Epidermal melanocyte (primary cell): ENCODE results near the gene BEST1.
"Not testable (repeated sequence)": the region's sequence is repeated elsewhere in the genome, so short reads cannot be mapped to it uniquely, and the experiment has no call there.

ENCODE experiments used
- DNase-seq: peaks from one replicate; pipeline ENCODE4 v3.0.0; 2011; ENCODE audit warnings: low spot score; ENCODE audit not compliant: insufficient read length

BEST1 gene

DNA sequence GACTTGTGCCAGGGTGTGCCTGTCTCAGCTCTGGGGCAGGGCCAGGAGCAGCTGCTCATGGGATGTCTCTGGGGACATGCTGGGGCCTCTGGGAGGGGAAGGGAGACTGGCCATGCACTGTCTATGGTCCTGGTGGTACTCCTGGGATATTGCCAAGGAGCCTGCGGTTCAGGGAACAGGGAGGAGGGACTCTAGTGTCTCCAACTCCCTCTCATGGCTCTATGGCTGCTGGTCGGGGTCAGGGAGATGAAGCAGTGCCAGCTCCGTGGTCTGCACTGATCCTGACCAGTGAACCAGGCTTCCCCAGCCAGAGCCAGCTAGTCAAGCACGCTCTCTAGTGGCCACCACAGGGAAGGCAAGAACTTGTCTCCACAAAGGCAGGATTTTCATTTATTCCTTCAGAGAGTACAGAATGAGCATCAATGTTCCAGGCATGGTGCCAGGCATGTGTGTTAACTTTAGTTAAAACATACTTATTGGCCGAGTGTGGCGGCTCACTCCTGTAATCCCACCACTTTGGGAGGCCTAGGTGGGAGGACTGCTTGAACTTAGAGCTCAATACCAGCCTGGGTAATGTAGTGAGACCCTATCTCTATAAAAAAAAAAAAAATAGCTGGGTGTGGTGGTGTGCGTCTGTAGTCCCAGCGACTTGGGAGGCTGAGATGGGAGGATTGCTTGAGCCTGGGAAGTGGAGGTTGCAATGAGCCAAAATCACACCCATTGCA lies 2.5 kb upstream of the BEST1 start:
- peak; percentile 86 for DNase-seq

DNA sequence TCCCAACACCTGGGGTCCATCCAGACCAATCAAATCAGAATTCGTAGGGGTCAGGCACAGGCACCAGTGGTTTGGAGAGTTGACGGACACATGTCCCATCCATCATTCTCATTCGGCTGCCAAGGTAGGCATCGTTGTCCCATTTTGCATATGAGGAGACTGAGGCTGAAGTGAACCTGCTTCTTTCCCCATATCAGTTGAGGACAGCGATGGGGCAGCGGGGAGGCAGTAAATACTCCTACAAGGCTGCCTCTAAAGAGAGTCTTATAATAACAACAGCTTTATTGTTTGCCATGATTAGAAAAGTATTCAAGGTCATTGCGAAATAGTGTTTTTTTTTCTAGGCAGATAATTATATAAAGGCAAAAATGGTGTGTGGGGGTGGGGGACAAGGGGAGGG lies 1.6 kb upstream of the BEST1 start:
- DNase-seq: no peak

DNA sequence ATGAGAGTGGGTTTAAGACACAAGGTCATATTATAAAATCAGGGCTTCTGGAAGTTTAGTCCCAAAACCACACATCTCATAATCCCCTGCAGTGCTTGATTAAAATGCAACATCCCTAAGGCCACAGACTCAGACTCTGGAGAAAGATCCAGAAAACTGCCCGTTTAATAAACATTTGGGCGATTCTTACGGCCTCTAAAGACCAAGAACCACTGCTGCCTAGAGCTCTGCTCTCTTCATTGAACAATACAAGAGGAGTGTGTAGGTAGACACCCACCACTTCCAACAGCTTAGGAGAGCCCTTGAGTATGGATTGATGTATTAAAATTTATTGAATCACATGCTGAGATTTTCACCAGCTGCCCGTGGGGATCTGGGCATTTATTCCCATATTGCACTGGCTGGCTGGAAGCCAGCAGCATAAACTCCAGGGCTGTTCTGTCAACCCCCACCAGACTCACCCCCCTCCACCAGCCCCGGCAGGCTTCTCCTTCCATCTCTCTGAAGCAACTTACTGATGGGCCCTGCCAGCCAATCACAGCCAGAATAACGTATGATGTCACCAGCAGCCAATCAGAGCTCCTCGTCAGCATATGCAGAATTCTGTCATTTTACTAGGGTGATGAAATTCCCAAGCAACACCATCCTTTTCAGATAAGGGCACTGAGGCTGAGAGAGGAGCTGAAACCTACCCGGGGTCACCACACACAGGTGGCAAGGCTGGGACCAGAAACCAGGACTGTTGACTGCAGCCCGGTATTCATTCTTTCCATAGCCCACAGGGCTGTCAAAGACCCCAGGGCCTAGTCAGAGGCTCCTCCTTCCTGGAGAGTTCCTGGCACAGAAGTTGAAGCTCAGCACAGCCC lies 749 bp upstream of the BEST1 start:
- peak; percentile 97 for DNase-seq

DNA sequence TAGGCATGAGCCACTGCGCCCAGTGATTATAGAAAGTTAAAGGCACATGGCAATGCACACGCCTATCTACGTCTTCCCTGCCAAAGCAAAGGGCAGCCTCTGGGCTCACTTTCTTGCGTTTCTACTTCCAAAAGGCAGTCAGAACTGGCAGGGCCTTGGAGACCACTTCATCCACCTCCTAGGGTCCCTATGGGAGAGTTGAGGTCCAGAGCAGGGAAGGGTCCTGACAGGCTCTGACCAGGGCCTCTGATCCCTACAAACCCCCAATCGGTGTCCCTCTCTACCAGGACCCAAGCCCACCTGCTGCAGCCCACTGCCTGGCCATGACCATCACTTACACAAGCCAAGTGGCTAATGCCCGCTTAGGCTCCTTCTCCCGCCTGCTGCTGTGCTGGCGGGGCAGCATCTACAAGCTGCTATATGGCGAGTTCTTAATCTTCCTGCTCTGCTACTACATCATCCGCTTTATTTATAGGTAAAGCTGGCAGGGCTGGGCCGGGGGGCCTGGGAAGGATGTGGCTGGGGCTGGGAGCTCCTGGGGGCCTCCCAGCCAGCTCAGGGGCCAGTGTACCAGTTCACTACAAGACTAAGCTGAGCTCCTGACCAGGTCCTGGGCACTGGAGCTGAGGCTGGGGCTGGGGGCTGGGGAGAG lies 1.5 kb downstream of the BEST1 start:
- DNase-seq: no peak

DNA sequence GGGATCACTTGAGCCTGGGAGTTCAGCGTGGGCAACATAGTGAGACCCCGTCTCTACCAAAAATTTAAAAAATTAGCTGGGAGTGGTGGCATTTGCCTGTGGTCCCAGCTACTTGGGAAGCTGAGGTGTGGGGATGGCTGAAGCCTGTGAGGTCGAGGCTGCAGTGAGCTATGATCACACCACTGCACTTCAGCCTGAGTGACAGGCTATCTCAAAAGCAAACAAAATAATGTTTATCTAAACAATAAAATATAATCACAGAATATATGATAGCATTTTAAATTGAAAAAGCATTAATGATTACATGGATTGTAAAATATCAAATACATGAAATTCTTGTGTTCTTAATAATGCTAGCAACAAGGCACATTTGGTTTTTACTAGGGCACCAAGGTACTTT lies 2.7 kb downstream of the BEST1 start:
- no peak for DNase-seq

DNA sequence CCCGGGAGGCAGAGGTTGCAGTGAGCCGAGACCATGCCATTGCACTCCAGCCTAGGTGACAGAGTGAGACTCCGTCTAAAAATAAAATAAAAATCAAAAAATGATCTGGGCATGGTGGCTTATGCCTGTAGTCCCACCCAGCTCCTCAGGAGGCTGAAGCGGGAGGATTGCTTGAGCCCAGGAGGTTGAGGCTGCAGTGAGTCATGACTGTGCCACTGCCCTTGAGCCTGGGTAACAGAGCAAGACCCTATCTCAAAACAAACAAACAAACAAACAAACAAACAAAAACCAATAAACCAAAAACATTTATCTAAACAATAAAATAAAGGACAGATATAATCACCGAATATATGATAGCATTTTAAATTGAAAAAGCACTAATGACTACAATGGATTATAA lies 3.5 kb downstream of the BEST1 start:
- DNase-seq: not testable (repeated sequence)

DNA sequence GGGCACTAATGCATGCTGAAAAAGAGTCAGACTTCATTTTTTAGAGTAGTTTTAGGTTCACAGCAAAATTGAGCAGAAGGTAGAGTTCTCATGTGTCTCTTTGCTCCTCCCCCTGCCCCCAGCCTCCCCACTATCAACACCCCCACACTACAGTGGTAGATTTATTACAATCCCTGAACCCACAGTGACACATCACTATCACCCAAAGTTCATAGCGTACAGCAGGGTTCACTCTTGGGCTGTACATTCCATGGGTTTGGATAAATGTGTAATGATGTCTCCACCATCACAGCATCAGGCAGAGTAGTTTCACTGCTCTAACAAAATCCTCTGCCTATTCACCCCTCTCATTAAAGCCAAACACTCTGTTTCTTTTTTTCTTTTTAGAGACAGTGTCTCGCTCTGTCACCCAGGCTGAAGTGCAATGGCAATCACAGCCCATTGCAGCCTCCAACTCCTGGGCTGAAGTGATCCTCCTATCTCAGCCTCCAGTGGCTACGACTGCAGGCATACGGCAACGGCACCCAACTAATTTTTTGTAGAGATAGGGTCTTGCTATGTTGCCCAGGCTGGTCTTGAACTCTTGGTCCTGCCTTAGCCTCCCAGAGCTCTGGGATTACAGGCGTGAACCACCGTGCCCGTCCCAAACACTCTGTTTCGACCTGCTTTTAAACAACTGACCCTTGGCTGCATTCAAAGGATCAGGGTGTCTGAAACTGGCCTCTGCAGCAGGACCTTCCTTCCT lies 4.1 kb downstream of the BEST1 start:
- DNase-seq: no peak

DNA sequence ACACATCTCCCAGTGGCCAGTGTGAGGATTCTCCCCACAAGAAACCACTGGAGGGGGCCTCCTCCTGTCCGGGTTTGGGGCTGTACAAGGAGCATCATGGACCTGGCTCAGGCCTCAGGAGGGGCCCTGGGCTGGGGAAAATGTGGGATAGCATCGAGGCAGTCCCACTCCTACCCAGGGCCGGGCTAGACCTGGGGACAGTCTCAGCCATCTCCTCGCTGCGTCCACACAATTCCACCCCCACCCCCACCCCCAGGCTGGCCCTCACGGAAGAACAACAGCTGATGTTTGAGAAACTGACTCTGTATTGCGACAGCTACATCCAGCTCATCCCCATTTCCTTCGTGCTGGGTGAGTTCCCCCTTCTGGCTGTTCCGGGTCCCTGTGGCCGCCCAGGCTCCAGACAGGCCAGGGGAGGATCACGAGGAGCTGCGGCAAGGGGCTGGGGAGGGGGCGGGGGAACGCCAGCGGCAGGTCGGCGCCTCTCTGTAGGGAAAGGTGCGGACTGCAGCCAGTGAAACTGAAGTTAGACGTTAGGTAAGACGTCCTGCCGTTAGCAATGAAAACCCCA lies 4.8 kb downstream of the BEST1 start:
- peak; percentile 73 for DNase-seq

DNA sequence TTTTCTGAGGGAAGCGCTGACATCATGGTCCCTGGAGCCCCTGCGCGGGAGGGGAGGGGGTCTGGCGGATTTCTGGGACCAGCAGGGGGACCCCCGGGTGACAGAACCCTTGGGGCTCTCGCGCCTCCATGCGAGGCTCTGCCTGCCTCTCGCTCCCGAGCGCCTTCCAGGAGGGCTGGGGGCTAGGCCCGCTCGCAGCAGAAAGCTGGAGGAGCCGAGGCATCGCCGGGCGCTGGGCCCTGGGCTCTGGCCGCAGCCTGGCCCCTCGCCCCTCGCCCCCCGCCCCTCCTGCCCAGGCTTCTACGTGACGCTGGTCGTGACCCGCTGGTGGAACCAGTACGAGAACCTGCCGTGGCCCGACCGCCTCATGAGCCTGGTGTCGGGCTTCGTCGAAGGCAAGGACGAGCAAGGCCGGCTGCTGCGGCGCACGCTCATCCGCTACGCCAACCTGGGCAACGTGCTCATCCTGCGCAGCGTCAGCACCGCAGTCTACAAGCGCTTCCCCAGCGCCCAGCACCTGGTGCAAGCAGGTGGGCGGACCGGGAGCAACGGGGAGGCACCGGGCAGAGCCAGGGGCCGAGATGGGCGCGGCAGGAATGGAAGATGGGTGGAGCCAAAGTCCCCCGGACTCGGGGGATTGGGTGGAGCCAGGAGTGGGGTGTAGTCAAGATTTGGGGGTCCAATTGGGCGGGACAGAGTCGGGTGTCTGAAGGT lies 5.4 kb downstream of the BEST1 start:
- DNase-seq: no peak

DNA sequence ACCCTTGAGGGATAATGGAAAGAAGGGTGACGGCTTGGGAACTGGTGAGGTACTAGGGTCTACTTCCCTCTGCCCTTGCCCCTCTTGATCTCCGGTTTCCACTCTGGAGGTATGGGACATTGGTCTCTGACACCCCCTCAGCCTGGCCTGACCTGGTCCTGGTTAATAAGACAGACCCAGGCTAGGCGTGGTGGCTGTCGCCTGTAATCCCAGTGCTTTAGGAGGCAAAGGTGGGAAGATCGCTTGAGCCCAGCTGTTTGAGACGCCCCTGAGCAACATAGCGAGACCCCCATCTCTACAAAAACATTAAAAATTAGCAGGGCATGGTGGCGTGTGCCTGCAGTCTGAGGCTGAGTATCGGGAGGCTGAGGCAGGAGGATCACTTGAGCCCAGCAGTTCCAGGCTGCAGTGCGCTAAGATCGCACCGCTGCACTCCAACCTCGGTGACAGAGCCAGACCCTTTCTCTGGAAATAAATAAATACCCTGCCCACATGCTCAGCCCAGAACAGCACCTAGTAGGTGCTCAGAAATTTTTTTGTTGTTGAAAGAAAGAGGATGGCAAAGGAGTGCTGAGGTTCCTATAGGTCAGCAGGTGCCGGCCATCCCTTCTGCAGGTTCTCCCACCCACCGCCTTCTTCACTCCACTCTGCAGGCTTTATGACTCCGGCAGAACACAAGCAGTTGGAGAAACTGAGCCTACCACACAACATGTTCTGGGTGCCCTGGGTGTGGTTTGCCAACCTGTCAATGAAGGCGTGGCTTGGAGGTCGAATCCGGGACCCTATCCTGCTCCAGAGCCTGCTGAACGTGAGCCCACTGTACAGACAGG lies 6.3 kb downstream of the BEST1 start:
- no peak for DNase-seq

DNA sequence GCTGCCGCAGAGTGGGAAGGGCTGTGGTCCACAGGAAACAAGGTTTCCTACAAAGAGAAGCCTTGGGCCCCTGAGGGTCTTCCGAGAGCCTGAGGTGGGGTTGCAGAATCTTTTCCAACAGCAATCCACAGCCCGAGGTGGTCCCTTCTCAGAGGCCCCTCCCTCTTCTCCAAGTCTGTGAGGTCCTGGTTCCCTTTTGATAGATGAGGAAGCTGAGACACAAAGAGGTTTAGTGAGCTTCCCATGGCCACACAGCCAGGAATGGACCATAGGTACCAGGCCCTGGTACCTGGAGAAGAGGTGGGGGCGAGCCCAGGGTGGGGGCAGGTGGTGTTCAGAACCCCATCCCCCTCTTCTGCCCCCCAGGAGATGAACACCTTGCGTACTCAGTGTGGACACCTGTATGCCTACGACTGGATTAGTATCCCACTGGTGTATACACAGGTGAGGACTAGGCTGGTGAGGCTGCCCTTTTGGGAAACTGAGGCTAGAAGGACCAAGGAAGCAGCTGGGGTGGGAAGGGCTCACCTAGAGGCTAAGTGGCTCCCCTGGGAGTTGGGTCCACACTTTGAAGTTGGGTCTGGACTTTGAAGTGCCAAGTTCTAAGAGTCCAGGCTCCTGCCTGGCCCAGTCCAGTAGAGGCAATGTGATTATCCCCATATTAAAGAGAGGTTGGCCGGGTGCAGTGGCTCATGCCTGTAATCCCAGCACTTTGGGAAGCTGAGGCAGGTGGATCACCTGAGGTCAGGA lies 7.0 kb downstream of the BEST1 start:
- no peak for DNase-seq

DNA sequence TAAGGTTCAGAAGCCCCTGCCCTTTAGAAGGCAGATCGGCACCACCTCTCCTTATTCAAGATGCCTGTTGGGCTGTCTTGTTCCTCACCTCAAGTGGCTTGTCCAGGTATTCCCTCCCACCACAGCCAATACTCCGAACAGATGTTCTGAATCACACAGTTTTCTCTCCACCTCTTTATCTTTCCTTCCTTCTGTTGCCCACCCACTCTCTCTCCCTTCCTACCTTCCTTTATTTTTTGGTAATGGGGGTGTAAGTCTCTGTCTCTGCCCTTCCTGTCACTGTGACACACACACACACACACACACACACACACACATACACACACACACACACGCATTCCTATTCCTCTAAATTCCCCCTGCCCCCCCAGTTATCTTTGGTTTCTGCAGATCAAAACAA lies 8.4 kb downstream of the BEST1 start:
- no peak for DNase-seq

DNA sequence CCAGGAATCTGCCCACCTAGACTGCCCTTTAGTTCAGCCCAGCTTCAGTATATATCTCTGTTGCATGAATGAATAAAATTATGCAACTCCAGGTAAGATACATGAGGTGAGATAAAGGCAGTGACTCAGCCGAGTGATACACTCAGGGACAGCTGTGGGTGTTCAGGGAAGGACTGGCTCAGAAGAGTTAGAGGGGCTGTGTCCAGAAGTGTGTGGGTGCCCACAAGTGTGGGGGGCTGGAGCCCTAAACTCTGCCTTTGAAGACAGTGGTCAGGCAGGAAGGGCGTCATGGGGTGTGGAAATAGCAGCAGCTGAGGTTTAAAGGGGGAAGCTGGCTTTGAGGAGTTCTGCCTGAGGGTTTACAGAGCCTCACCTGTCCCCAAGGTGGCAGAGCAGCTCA lies 9.0 kb downstream of the BEST1 start:
- DNase-seq: no peak

DNA sequence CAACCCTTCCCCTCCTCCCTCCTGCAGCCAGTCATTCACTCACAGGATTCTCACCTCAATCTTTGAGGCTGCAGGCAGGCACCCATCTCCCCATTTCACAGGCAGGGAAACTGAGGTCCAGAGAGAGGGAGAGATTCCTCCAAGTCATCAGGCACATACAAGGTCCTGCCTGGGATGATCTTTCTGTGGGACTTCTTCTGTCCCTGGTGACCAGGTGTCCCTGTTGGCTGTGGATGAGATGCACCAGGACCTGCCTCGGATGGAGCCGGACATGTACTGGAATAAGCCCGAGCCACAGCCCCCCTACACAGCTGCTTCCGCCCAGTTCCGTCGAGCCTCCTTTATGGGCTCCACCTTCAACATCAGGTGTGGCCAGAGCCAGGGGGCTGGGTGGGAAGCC lies 9.5 kb downstream of the BEST1 start:
- no peak for DNase-seq

DNA sequence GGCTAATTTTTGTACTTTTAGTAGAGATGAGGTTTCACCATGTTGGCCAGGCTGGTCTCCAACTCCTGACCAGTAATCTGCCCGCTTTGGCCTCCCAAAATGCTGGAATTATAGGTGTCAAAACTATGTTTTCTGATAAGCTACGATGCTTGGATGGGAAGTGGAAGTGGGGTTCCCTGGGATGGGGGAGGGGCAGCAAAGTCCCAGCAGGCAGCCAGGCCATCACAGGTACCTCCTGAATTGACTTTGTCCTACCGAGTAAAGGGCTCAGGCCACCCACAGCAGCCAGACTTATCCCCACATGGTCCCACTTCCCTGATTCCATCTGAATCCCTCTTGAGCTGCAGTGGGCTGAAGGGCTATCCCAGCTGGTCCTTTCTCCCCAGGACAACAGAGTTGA lies 10.4 kb downstream of the BEST1 start:
- DNase-seq: no peak

DNA sequence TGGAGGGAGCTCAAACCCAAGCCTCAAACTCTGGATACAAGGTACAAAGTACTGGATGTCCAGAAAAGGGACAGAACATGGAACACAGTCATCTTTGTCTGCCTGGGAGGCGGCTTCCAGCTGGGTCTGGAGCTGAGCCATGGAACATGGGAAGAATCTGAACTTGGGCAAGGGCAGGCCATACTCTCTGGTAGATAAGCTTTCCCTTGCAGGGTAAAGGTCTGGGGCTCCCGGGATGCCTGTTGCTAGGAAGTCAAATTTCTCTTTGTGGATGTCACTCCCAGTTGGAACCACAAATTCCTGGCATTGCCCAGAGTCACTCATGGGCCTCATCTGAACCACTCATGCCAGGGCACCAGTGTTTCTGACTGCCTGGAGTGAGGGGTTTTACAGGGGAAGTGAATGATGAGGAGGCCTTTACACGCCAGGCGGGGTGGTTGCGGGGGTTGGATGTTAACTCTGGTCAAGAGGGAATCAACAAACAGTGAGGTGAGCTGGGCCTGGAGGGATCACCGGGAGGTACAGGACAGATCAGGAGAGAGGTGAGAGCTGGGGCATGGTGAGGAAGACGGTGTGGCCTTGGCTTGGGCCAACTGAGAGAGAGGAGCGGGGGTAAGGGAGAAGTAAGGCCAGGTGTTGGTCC lies 11.5 kb downstream of the BEST1 start:
- peak; percentile 65 for DNase-seq

DNA sequence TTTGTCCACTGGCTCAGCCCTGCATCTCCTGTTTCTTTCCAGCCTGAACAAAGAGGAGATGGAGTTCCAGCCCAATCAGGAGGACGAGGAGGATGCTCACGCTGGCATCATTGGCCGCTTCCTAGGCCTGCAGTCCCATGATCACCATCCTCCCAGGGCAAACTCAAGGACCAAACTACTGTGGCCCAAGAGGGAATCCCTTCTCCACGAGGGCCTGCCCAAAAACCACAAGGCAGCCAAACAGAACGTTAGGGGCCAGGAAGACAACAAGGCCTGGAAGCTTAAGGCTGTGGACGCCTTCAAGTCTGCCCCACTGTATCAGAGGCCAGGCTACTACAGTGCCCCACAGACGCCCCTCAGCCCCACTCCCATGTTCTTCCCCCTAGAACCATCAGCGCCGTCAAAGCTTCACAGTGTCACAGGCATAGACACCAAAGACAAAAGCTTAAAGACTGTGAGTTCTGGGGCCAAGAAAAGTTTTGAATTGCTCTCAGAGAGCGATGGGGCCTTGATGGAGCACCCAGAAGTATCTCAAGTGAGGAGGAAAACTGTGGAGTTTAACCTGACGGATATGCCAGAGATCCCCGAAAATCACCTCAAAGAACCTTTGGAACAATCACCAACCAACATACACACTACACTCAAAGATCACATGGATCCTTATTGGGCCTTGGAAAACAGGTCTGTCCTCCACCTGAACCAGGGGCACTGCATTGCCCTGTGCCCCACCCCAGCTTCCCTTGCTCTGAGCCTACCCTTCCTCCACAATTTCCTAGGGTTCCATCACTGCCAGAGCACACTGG lies 12.3 kb downstream of the BEST1 start:
- DNase-seq: no peak

DNA sequence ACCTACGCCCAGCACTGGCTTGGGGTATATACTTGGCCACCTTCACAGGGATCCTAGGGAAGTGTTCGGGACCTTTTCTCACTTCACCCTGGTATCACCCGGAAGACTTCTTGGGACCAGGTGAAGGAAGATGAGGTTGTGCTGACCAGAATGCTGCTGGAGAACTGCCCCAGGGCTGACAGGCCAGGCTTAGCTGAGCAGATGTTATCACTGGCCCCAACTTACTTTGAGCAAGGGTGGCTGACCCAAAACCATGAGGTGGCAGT lies 12.8 kb downstream of the BEST1 start:
- DNase-seq: no peak
